Adrenal gland (tissue), 5 donors: ENCODE measurements around the gene ANKS1B.

Experiments
- CTCF ChIP-seq, 6 experiments: fragments of 450-650 bp in 4 of 6; fragments of 200-600 bp in 2 of 6; sonication (generic) in 1 of 6; IDR thresholded peaks; 1 replicate in 5 of 6; 2 replicates in 1 of 6; pipeline versions ENCODE4 v1.5.1 to v1.8.0; 2016 to 2021; ENCODE audit warnings: antibody characterized with exemption in 6 of 6, mild to moderate bottlenecking in 2 of 6, moderate library complexity in 1 of 6
- POLR2A ChIP-seq, 2 donors: fragments of 450-650 bp; IDR thresholded peaks; one replicate each; pipeline ENCODE4 v1.6.1; 2017; ENCODE audit warnings: antibody characterized with exemption in 2 of 2, mild to moderate bottlenecking in 2 of 2, moderate library complexity in 1 of 2
- donor health status: DM: no; HTN: no; CAD: no.

DNA sequence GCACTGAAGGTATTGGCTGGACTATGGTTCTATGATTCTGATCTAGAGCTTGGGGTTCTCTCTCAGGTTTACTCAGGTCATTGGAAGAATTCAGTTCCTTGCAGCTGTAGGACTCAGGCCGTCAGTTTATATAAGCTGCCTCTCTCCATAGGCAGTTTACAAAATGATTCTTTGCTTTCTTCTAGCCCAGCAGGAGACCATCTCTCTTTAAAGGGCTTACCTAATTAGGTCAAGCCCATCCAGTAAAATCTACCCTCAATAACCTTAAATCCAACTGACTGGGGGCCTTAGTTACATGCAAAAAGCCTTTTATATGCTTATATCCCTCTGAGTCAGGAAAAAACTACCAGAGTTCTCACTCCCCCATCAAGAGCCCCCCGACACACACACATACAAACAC is 417.7 kb downstream of the ANKS1B start:
- TF ChIP-seq CTCF (IDR thresholded peaks at IDR 0.05) (no peak), POLR2A (IDR thresholded peaks at IDR 0.05) (no peak)
